Measurements from ENCODE around the gene LRRC38. TPM values are rescaled to one million over a fixed set of nuclear protein-coding genes. Genes with fewer than 3 reads are reported as not detected.

LRRC38 gene
- total and polyA plus RNA-seq, 2 donors (not counting 1 experiment from before 2014, with no cell fraction given) = not detected

DNA sequence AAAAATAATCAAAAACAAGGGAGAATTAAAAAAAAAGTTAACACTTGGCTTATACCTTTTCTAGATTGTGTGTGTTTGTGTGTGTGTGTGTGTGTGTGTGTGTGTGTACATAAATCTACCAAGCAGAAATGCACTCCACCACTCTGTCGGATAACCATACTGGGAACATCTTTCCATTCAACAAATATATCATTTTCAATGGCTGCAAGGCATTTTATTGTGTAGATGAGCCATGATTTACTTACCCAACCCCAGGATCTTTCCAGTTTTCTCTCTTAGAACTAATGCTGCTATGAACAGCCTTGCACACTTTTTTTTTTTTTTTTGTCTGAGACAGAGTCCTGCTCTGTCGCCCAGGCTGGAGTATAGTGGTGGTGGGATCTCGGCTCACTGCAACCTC, 25.8 kb downstream of the LRRC38 start:
- H3K79me2 ChIP-seq (ENCODE audit: control insufficient read depth, insufficient read depth, low read length) = no peaks in the 10 kb centered on the region
- intact Hi-C loops (cut with micrococcal nuclease) = no loop called here
- Mint-ChIP-seq H3K4me3 (no peak overlapping the region), H3K4me1 (no peaks in the 10 kb centered on the region), H3K9me3 (ENCODE audit: insufficient read depth) (no peaks in the 10 kb centered on the region), H3K27ac (no peak overlapping the region), H3K27me3 (peaks cover 26% of the 10 kb centered on the region)
- TF ChIP-seq, protein P1, sequence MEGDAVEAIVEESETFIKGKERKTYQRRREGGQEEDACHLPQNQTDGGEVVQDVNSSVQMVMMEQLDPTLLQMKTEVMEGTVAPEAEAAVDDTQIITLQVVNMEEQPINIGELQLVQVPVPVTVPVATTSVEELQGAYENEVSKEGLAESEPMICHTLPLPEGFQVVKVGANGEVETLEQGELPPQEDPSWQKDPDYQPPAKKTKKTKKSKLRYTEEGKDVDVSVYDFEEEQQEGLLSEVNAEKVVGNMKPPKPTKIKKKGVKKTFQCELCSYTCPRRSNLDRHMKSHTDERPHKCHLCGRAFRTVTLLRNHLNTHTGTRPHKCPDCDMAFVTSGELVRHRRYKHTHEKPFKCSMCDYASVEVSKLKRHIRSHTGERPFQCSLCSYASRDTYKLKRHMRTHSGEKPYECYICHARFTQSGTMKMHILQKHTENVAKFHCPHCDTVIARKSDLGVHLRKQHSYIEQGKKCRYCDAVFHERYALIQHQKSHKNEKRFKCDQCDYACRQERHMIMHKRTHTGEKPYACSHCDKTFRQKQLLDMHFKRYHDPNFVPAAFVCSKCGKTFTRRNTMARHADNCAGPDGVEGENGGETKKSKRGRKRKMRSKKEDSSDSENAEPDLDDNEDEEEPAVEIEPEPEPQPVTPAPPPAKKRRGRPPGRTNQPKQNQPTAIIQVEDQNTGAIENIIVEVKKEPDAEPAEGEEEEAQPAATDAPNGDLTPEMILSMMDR (IDR thresholded peaks at IDR 0.05) = no peak
- TF ChIP-seq EZH2 (IDR thresholded peaks at IDR 0.05; ENCODE audit: borderline replicate concordance, insufficient read depth, low read depth, low read length, poor library complexity, severe bottlenecking) = no peak
- H2AFZ ChIP-seq (ENCODE audit: insufficient read depth, low read depth, low read length, poor library complexity, severe bottlenecking) = no peak overlapping the region
- ChIA-PET POLR2A (no interaction called here), CTCF (no interaction called here)
- H3K4me3 ChIP-seq (ENCODE audit: control extremely low read depth in 1 of 5, extremely low read depth in 1 of 5, insufficient read depth in 1 of 5, low read depth in 2 of 5, low read length in 4 of 5) = no peak overlapping the region
- no peaks in the 10 kb centered on the region for H3K9me3 ChIP-seq (ENCODE audit: control extremely low read depth in 1 of 3, control insufficient read depth in 2 of 3, insufficient read depth in 1 of 3, low read length in 2 of 3)
- no peaks in the 10 kb centered on the region for H3K36me3 ChIP-seq (replicated peaks in 1 of 2; ENCODE audit: control extremely low read depth in 1 of 2, control insufficient read depth in 1 of 2, extremely low read depth in 1 of 2, insufficient read depth in 2 of 2, low read length in 1 of 2)
- no CpG with 5 or more reads among the region's 3 CpGs for WGBS (ENCODE audit: insufficient coverage)
- peaks cover 0 to 6% (median 0%) of the 10 kb centered on the region in 4 experiments for H3K27me3 ChIP-seq (replicated peaks in 1 of 4; ENCODE audit: control extremely low read depth in 1 of 4, control insufficient read depth in 3 of 4, insufficient read depth in 4 of 4, low read length in 3 of 4)
- H3K9ac ChIP-seq (ENCODE audit: low read length) = no peak overlapping the region
- H3K4me2 ChIP-seq (replicated peaks; ENCODE audit: low read depth, low read length, poor library complexity, severe bottlenecking) = no peak overlapping the region
- H4K20me1 ChIP-seq (ENCODE audit: control insufficient read depth, insufficient read depth, low read length, poor library complexity, severe bottlenecking) = no peaks in the 10 kb centered on the region
- DNase-seq (no peak), ATAC-seq (ENCODE audit: low read depth) (no peak)
- H3K27ac ChIP-seq (ENCODE audit: low read length in 2 of 2) = no peak overlapping the region
- no peaks in the 10 kb centered on the region for H3K4me1 ChIP-seq (ENCODE audit: control insufficient read depth in 2 of 2, insufficient read depth in 2 of 2, low read length in 2 of 2)

DNA sequence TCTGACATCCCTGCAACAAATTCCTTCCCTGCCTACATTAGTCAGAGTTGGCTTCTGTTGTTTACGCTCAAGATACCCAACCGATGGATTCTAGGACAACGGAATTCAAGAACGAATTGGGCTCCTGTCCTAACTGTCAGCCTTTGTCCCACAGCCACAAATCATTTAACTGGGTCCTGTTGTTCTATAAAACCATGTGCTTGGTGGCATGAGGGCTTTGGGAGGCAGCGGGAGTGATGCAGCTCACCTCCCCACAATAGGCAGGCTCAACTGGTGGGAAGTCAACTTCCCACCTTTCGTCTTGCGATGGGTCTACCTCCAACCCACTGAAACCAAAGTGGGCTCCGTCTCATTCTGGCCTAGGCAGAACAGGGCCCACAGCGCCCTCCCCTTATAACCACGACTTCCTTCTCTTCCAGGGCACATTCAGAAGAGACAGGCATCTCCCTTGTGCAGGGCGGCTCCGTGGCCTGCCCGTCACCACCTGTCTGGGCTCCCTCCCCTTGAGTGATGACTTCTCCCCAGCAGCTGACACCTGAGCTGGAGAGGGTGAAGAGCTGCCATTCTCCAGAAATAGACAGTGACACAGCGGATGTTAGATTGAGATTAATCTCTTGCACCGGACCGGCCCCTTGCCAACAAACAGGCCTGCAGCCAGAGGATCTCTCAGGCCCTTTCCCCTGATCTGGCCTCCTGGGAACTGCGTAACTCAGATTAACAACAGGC, 26.5 kb downstream of the LRRC38 start:
- no peak overlapping the region for H3K27ac Mint-ChIP-seq
- POLR2A ChIA-PET = no interaction called here

More for the DNA sequence above, 26.5 kb downstream of the LRRC38 start:
- H3K27ac ChIP-seq (ENCODE audit: low read length in 2 of 2) = no peak overlapping the region
- H3K4me1 ChIP-seq (ENCODE audit: control insufficient read depth in 2 of 2, insufficient read depth in 2 of 2, low read length in 2 of 2) = no peaks in the 10 kb centered on the region
- no peaks in the 10 kb centered on the region for H3K36me3 ChIP-seq (replicated peaks in 1 of 2; ENCODE audit: control extremely low read depth in 1 of 2, control insufficient read depth in 1 of 2, extremely low read depth in 1 of 2, insufficient read depth in 2 of 2, low read length in 1 of 2)
- peaks cover 21% of the 10 kb centered on the region for H3K27me3 Mint-ChIP-seq
- ATAC-seq (ENCODE audit: low read depth) = no peak
- no peaks in the 10 kb centered on the region for H4K20me1 ChIP-seq (ENCODE audit: control insufficient read depth, insufficient read depth, low read length, poor library complexity, severe bottlenecking)
- TF ChIP-seq, protein P1 (IDR thresholded peaks at IDR 0.05) = no peak
- TF ChIP-seq EZH2 (IDR thresholded peaks at IDR 0.05; ENCODE audit: borderline replicate concordance, insufficient read depth, low read depth, low read length, poor library complexity, severe bottlenecking) = no peak
- intact Hi-C loops (cut with micrococcal nuclease) = no loop called here
- H3K4me3 Mint-ChIP-seq = no peak overlapping the region
- no peak overlapping the region for H2AFZ ChIP-seq (ENCODE audit: insufficient read depth, low read depth, low read length, poor library complexity, severe bottlenecking)
- H3K79me2 ChIP-seq (ENCODE audit: control insufficient read depth, insufficient read depth, low read length) = no peaks in the 10 kb centered on the region
- H3K4me3 ChIP-seq (ENCODE audit: control extremely low read depth in 1 of 5, extremely low read depth in 1 of 5, insufficient read depth in 1 of 5, low read depth in 2 of 5, low read length in 4 of 5) = no peak overlapping the region
- DNase-seq = no peak
- WGBS (ENCODE audit: insufficient coverage) = 18% methylated on average over 15 of the region's 17 CpGs
- CTCF ChIA-PET = no interaction called here
- H3K27me3 ChIP-seq (replicated peaks in 1 of 4; ENCODE audit: control extremely low read depth in 1 of 4, control insufficient read depth in 3 of 4, insufficient read depth in 4 of 4, low read length in 3 of 4) = peaks cover 0 to 6% (median 0%) of the 10 kb centered on the region in 4 experiments
- no peaks in the 10 kb centered on the region for H3K4me1 Mint-ChIP-seq
- H3K9me3 ChIP-seq (ENCODE audit: control extremely low read depth in 1 of 3, control insufficient read depth in 2 of 3, insufficient read depth in 1 of 3, low read length in 2 of 3) = no peaks in the 10 kb centered on the region
- no peak overlapping the region for H3K4me2 ChIP-seq (replicated peaks; ENCODE audit: low read depth, low read length, poor library complexity, severe bottlenecking)
- no peak overlapping the region for H3K9ac ChIP-seq (ENCODE audit: low read length)
- no peaks in the 10 kb centered on the region for H3K9me3 Mint-ChIP-seq (ENCODE audit: insufficient read depth)

Measured in B cell (primary cell).